ENCODE data around the gene ODAPH. TPM values are rescaled to one million over a fixed set of nuclear protein-coding genes. Genes with fewer than 3 reads are reported as not detected.
"Not testable (repeated sequence)": the region's sequence is repeated elsewhere in the genome, so short reads cannot be mapped to it uniquely, and the experiment has no call there.

ODAPH gene, protein sequence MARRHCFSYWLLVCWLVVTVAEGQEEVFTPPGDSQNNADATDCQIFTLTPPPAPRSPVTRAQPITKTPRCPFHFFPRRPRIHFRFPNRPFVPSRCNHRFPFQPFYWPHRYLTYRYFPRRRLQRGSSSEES
- total RNA-seq = not detected in 2 replicates

DNA sequence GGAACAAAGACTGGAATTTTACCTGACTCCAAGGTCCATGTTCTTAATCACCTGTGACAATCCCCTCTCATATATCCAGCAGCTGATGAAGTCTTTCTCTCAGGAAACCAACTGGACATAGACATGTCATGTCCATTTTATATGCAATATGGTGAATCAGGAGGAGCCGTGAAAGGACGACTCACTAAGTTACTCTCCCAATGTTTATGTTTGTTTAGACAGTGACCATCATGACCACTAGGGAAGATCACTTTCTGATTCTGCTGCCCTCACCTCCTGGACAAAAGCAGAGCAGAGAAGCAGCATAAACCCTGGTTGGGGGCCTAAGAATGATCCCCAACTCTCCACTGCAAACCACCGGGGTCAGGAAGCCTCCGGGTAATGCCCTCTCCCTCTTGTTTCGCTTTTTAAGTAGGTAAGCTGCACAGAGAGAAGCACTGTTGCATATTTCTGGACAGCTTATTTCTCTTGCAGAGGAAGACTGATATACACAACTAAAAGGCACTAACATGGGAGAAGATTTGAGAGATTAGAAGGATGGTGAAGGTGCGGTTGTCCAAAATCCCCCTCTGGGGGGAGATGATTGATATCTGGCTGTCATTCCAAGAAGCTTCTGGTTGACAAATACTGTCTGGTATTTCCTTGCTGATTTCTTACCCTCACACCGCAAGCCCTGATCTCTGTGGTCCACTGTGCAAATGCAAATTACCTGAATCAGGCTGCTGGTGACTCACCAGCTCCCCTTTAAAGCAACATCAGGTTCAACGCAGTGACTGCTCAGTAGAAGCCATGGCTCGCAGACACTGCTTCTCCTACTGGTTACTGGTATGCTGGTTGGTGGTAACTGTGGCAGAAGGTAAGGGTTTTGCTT, at the start of gene ODAPH:
Gene ODAPH, plus strand, starts transcription at position 773 of the 871 bp plus-strand sequence. Its CDS starts 17 bp downstream, at position 790.
- DNase-seq (ENCODE audit: low read depth in 2 of 2) = no peak

DNA sequence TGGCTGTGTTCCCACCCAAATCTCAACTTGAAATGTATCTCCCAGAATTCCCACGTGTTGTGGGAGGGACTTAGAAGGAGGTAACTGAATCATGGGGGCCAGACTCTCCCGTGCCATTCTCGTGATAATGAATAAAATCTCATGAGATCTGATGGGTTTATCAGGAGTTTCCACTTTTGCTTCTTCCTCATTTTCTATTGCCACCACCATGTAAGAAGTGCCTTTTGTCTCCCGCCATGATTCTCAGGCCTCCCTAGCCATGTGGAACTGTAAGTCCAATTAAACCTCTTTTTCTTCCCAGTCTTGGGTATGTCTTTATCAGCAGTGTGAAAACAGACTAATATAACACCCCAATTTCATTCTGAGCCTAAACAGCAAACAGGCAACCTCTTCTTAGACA, 46.3 kb upstream of the ODAPH start:
- DNase-seq (ENCODE audit: low read depth in 2 of 2) = not testable (repeated sequence)

- DNase-seq (ENCODE audit: low read depth in 2 of 2) = peak in 1 of 2 donors; percentile 1
These were observed 44.0 kb upstream of the ODAPH start for GRCh38 chr4:75511841-75512240.

DNA sequence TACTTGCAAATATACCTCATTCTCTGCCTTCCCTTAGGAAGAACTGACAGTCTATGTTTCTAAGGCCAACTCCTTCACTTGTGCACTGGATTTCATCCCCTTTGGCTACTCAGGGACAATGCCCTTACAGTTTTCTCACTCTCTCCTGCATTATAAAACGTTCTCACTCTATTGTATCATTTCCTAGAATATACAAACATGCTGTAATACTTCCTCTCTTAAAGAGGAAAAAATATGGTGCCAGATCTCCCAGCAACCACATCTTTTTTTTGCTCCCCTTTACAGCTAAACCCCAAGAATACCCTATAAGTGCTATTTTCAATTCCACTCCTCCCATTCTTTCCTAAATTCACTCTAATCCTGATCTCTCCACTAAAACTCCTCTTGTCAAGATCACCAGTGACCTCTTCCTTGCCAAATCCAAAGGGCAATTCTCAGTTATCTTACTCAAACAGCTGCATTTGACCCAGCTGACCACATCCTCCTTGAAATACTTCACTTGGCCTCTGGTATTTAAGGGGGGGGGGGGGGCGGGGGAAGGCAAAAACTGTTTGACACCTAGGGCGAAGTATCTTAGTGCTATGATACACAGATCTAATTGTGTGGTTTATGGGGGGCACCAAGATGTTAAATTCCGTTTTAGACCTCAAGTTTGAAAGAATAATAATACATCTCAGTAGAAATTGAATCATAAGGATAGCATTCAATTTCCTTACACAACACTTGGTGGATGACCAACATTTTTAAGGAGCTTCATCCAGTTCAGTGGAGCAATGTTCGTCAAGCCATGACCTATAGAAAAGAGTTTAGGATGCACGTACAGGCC, 43.3 kb upstream of the ODAPH start:
- DNase-seq (ENCODE audit: low read depth in 2 of 2) = peak; percentile 44 to 77

DNA sequence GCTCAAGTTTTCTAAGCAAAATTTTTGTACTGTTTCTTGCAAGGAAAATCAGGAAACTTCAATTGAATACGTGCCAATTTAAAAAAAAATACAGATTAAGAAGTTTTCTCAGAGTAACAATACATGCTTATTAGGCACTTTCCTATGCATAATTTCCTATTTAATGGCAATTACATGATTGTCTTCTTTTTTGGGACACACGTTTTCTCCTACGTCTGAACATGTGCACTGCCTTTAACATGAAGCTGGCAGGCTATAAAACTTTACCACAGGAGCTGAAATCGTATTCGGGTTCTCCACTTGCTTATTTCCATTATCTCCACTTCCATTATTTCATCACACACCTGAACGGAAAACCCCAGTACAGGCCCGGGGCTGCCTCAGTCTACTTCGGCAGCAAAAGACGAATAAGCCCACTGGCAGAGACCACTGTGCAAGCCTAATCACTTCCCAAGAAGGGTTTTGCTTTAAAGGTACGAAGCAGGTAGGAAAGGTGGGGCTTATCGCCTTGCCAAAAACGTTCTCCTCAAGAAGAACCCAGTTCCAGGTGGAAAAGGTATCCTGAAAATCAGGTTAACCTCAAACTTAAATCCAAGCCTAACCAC, 42.2 kb upstream of the ODAPH start:
- peak; percentile 15 to 37 for DNase-seq (ENCODE audit: low read depth in 2 of 2)

DNA sequence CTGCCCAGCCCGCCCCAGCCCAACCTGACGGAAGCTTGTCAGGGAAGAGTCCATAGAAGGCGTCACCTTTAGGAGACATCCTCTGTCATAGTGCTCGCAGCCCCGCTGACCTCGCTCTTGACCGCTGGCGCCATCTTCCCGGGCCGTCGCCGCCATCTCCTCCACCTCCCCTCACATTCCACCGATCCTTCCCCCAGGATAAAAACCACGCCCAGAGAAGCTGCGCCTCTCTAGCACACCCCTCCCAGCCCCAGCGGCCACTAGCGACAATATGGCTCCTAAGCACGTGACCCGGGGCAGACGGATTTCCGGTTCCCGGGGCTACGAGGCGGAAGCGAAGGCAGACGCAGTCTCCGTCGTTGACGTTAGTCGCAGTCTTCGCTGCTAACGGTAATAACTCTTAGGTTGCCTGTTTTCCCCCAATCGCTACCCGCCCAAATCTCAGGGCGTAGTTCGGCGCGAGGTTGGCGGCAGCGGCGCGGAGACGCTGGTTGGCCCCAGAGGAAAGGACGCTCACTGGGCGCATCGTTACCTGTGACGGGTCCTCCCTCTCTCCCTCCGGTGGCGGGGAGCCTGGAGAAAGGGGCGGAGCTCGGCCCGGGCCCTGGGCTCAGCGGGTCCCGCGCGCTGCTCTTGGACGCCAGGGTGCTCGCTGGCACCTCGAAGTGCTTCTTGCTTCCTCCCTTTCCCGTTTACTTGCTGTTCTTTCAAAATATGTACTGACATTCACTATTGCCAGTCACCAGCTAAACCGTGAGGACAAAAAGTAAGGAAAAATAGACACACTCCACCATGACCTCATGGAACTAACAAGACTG, 41.5 kb upstream of the ODAPH start, which contains the start of the genes RCHY1 and THAP6:
Gene RCHY1, minus strand, starts transcription at position 273 of the 818 bp plus-strand sequence. Its CDS starts 117 bp downstream, at position 156.
Gene THAP6, plus strand, starts transcription at position 343 of the 818 bp plus-strand sequence. CDS start 980 bp downstream, outside the sequence.
- peak; percentile 92 for DNase-seq (ENCODE audit: low read depth in 2 of 2)

DNA sequence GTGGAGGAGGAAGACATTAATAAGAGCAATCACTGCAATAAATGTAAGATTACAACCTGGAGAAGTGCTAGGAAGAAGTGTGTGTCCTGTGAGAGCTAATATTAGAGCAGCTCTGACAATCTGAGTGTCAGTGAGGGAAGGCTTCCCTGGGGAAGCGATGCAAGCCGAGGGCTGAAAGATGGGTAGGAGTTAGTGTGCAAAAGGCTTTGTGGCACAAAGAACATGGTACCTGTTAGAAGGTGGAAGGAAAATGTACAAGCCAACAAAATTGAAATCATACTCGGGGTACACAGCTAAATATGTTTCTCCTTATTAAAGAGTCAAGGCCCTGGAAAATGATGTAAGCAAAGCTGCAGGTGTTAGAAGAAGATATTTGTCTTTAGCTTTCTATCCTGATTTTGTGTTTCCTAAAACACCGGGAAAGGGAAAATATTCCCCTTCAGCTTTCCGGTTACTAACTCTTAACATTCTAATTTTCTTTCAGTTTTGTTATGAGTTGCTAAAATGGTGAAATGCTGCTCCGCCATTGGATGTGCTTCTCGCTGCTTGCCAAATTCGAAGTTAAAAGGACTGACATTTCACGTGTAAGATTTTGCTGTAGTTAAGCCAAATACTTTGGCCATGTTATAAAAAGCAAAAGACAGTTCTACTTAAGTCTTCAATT, 40.8 kb upstream of the ODAPH start:
- peak in 1 of 2 donors; percentile 4 for DNase-seq (ENCODE audit: low read depth in 2 of 2)

DNA sequence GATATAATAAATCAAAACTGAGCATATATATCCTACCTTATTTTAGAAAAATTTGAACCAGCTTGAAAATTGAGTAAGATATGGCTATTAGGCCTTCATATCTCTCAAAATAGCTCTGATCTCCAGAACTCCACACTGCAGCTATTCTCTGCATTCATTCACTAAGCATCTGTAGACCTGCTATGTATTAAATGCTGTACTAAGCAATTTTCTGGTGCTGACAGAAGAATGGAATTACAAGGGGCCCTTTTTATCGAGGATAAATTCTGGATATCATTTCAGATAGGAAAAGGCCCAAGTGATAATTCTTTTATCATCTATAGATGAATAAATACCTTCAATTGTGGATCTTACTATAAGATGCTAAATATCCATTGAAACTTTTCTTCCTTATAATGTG, 39.7 kb upstream of the ODAPH start:
- no peak for DNase-seq (ENCODE audit: low read depth in 2 of 2)

GRCh38 chr4:75519452-75519851, 36.4 kb upstream of the ODAPH start:
- DNase-seq (ENCODE audit: low read depth in 2 of 2) = not testable (repeated sequence)

DNA sequence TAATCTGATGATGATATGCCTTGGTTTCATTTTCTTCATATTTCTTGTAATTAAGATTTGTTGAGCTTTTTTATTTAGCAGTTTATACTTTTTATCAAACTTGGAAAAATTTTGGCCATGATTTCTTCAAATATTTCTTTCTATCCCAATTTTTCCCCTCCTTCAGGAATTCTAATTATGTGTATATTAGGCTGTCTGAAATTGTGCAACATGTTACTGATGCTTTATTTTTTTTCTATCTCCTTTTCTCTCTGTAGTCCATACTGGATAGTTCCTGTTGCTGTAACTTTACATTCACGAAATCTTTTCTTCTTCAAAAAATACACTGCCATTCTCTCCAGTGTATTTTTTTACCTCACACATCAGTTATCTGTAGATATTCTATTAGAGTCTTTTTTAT, 30.8 kb upstream of the ODAPH start:
- no peak for DNase-seq (ENCODE audit: low read depth in 2 of 2)

- no peak for DNase-seq (ENCODE audit: low read depth in 2 of 2)
These were observed 30.0 kb upstream of the ODAPH start for GRCh38 chr4:75525910-75526309.

- no peak for DNase-seq (ENCODE audit: low read depth in 2 of 2)
These were observed 28.4 kb upstream of the ODAPH start for GRCh38 chr4:75527482-75527881.

GRCh38 chr4:75530556-75531322, 25.1 kb upstream of the ODAPH start:
- DNase-seq (ENCODE audit: low read depth in 2 of 2) = no peak

GRCh38 chr4:75531536-75532143, 24.2 kb upstream of the ODAPH start:
- DNase-seq (ENCODE audit: low read depth in 2 of 2) = not testable (repeated sequence)

DNA sequence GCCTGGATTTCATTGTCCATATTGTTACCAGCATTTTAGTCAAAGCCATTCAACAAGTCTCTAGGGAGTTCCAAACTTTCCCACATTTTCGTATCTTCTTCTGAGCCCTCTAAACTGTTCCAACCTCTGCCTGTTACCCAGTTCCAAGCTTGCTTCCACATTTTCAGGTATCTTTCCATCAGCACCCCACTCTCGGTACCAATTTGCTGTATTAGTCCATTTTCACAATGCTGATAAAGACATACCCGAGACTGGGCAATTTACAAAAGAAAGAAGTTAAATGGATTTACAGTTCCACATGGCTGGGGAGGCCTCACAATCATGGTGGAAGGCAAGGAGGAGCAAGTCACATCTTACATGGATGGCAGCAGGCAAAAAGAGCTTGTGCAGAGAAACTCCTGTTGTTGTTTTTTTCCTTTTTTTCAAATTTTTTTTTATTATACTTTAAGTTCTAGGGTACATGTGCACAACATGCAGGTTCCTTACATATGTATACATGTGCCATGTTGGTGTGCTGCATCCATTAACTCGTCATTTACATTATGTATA, 22.5 kb upstream of the ODAPH start:
- not testable (repeated sequence) for DNase-seq (ENCODE audit: low read depth in 2 of 2)

DNA sequence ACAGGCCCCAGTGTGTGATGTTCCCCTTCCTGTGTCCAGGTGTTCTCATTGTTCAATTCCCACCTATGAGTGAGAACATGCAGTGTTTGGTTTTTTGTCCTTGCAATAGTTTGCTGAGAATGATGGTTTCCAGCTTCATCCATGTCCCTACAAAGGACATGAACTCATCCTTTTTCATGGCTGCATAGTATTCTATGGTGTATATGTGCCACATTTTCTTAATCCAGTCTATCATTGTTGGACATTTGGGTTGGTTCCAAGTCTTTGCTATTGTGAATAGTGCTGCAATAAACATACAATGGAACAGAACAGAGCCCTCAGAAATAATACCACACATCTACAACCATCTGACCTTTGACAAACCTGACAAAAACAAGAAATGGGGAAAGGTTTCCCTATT, 21.9 kb upstream of the ODAPH start:
- DNase-seq (ENCODE audit: low read depth in 2 of 2) = not testable (repeated sequence)

DNA sequence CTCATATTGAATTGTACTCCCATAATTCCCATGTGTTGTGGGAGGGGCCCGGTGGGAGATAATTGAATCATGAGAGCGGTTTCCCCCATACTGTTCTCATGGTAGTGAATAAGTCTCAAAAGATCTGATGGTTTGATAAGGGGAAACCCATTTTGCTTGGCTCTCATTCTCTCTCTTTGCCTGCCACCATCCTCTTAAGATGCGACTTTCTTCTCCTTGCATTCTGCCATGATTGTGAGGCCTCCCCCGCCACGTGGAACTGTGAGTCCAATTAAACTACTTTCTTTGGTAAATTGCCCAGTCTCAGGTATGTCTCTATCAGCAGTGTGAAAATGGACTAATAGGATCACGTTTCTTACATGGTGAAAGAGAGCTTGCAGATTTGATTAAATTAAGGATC, 18.6 kb upstream of the ODAPH start:
- not testable (repeated sequence) for DNase-seq (ENCODE audit: low read depth in 2 of 2)

GRCh38 chr4:75542824-75543223, 13.0 kb upstream of the ODAPH start:
- DNase-seq (ENCODE audit: low read depth in 2 of 2) = peak in 1 of 2 donors; percentile 2
